Upper lobe of left lung (tissue), 6 donors: Measurements from ENCODE around the gene PTGDS. TPM values are rescaled to one million over a fixed set of nuclear protein-coding genes. Genes with fewer than 3 reads are reported as not detected.

ENCODE experiments used
- ATAC-seq, 2 donors: fragments of 200-7000 bp; cut with Tn5 transposase; one replicate each; pipeline ENCODE4 v1.9.1; 2022; ENCODE audit warnings: mild to moderate bottlenecking in 2 of 2, moderate library complexity in 2 of 2; ENCODE audit not compliant: low FRiP score in 2 of 2
- DNase-seq, 2 donors: peaks; one replicate each; pipeline ENCODE4 v3.0.0-alpha.2; 2019 to 2020
- H3K27ac ChIP-seq, 4 donors: fragments of 200-600 bp; sonication (generic); one replicate each; pipeline ENCODE4 v1.5.1; 2016 to 2019
- H3K27me3 ChIP-seq, 4 donors: fragments of 200-600 bp; sonication (generic); one replicate each; pipeline ENCODE4 v1.5.1; 2017 to 2019
- H3K36me3 ChIP-seq, 4 donors: fragments of 200-600 bp; sonication (generic); one replicate each; pipeline ENCODE4 v1.5.1; 2016 to 2019
- H3K4me1 ChIP-seq, 4 donors: fragments of 200-600 bp; sonication (generic); one replicate each; pipeline ENCODE4 v1.5.1; 2018 to 2019
- H3K4me3 ChIP-seq, 4 donors: fragments of 200-600 bp; sonication (generic); one replicate each; pipeline ENCODE4 v1.5.1; 2017 to 2019; ENCODE audit warnings: mild to moderate bottlenecking in 2 of 4, moderate library complexity in 1 of 4
- H3K9me3 ChIP-seq, 4 donors: fragments of 200-600 bp; sonication (generic); one replicate each; pipeline ENCODE4 v1.5.1; 2018 to 2019
- EP300 ChIP-seq, 4 donors: sonication (generic); formaldehyde crosslinking; IDR thresholded peaks; one replicate each; pipeline ENCODE4 v1.5.1; 2017; ENCODE audit warnings: antibody characterized with exemption in 4 of 4, control low read depth in 2 of 4
- POLR2A ChIP-seq, 4 donors: fragments of 450-650 bp; IDR thresholded peaks; one replicate each; pipeline ENCODE4 v1.5.1; 2016 to 2017; ENCODE audit warnings: antibody characterized with exemption in 4 of 4, mild to moderate bottlenecking in 2 of 4
- POLR2AphosphoS5 ChIP-seq, 2 donors: sonication (generic); formaldehyde crosslinking; IDR thresholded peaks; one replicate each; pipeline ENCODE4 v1.5.1; 2017; ENCODE audit warnings: antibody characterized with exemption in 2 of 2
- WGBS, 2 donors: methylation state at CpG; one replicate each; pipeline ENCODE4 v1.1.5; 2017 to 2018; 5-methylcytosine and 5-hydroxymethylcytosine counted together
- total RNA-seq, 6 donors: library from RNA; depleted of rRNA in 4 of 6; stranded (reverse); fragments of >200 nt in 4 of 6; gene quantifications; one replicate each; pipeline versions ENCODE4 v1.1.0 to v1.2.1, GENCODE V29; 2016 to 2021
- TF ChIP-seq, protein P1 (sequence below), 6 experiments: fragments of 450-650 bp in 4 of 6; fragments of 200-600 bp in 2 of 6; sonication (generic) in 2 of 6; IDR thresholded peaks; one replicate each; pipeline ENCODE4 v1.5.1; 2016 to 2019; ENCODE audit warnings: antibody characterized with exemption in 6 of 6
- donor health status: DM: no; HTN: no; CAD: no; lungs with moderate emphysema.
- donor health status: DM: no; HTN: yes; CAD: no; lungs with severe emphysema.

PTGDS gene
- total RNA-seq, 6 donors from 2014 or later = 31.7 to 395 (median 246) TPM

DNA sequence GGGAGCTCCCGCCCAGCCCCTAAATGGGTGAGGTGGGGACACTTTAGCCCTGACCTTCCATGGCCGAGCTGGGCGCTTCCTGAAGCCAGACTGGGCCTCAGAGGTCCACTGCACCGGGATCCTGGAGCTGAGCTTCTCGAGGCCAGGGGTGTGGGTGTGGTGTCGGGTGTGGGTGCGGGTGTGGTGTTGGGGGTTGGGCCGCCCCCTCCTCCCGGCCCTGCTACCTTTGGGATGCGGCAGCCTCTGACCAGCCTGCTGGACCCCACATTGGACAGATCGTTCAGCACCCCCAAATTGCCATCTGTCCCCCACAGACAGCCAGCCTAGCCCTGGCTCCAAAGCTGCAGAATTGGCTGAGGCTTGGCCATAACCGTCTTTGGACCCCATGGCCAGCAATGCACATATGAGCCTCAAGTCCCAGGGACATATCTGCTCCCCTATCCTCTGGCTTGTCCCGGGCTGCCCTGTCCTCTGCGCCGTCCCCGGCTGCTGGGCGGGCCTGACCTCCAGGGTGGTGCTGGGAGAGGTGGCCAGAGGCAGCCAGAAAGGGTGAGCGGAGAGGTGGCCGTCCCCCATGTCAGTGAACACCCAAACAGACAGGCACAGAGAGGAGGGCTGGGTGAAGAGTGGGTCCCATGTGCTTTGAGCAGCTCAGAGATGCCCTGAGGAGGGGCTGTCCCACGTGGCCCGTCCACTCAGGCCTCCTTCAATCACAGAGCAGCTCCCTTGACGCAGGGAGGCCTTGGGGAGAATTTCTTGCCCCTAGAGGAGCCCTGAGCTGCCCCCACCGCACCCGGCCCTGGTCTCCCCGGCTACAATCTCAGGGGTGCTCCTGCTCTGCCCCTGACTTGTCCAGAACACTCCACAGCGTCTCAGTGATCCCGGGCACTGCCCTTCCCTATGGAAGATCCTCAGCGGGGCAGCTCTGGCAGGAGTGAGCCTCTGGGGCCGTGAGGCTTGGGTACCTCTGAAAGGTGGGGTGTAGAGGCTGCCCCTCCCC, 3.4 kb upstream of the PTGDS start:
- 91 to 94% methylated on average over 11 to 26 of the region's 29 CpGs for WGBS, 2 donors
- ATAC-seq (no peak), DNase-seq (peak in 1 of 2 donors; percentile 79)
- TF ChIP-seq POLR2AphosphoS5 (IDR thresholded peaks at IDR 0.05) (no peak), EP300 (IDR thresholded peaks at IDR 0.05) (no peak)
- Histone ChIP-seq H3K9me3 (no peaks in the 10 kb centered on the region), H3K4me3 (no peak overlapping the region), H3K27me3 (no peaks in the 10 kb centered on the region), H3K4me1 (peaks cover 33 to 53% (median 40%) of the 10 kb centered on the region in 4 donors), H3K27ac (peak overlapping the region; percentile 35 to 85 (median 60)), H3K36me3 (no peaks in the 10 kb centered on the region)

DNA sequence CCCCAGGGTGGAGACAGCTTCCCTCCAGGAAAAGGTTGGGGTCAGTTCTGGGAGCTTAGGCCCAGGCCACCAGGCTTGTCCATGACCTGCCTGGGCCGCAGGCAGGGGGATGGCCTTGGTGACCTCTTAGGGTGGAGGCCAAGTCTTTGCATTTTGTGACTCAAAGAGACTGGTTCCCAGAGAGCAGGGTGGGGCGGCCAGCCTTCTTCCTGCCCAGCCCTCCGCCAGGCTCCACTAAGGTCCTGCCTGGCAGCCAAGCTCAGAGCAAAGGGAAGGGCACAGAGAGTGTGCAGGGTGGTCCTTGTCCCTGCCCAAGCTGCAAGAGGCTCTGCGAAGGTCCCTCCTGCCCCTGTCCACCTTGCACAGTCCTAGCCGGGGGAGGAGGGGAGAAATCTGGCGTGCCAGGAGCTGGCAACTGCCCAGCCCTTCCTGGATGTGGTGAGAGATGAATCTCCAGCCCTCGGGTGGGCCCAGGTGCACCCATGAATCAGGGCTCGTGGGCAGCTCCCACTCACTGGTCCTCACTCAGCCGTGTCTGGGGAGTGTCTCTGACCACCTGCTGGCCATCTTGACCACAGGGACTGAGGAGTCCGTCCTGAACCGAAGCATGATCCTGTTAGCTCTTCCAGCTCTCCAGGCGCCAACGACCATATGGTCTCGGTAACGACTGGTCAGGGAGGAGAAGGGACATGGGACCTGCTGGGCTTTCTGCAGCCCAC, 2.3 kb upstream of the PTGDS start:
- Histone ChIP-seq H3K9me3 (no peaks in the 10 kb centered on the region), H3K4me3 (peak overlapping the region in 1 of 4 donors; percentile 17), H3K27me3 (no peaks in the 10 kb centered on the region), H3K27ac (peak overlapping the region; percentile 42 to 85 (median 73)), H3K4me1 (peaks cover 33 to 55% (median 43%) of the 10 kb centered on the region in 4 donors), H3K36me3 (no peaks in the 10 kb centered on the region)
- ATAC-seq = no peak
- 58 to 66% methylated on average over 3 to 12 of the region's 15 CpGs for WGBS, 2 donors
- TF ChIP-seq, protein P1, sequence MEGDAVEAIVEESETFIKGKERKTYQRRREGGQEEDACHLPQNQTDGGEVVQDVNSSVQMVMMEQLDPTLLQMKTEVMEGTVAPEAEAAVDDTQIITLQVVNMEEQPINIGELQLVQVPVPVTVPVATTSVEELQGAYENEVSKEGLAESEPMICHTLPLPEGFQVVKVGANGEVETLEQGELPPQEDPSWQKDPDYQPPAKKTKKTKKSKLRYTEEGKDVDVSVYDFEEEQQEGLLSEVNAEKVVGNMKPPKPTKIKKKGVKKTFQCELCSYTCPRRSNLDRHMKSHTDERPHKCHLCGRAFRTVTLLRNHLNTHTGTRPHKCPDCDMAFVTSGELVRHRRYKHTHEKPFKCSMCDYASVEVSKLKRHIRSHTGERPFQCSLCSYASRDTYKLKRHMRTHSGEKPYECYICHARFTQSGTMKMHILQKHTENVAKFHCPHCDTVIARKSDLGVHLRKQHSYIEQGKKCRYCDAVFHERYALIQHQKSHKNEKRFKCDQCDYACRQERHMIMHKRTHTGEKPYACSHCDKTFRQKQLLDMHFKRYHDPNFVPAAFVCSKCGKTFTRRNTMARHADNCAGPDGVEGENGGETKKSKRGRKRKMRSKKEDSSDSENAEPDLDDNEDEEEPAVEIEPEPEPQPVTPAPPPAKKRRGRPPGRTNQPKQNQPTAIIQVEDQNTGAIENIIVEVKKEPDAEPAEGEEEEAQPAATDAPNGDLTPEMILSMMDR (IDR thresholded peaks at IDR 0.05) = no peak
- TF ChIP-seq EP300 (IDR thresholded peaks at IDR 0.05) (no peak), POLR2A (IDR thresholded peaks at IDR 0.05) (no peak), POLR2AphosphoS5 (IDR thresholded peaks at IDR 0.05) (no peak)
- peak in 1 of 2 donors; percentile 50 for DNase-seq

DNA sequence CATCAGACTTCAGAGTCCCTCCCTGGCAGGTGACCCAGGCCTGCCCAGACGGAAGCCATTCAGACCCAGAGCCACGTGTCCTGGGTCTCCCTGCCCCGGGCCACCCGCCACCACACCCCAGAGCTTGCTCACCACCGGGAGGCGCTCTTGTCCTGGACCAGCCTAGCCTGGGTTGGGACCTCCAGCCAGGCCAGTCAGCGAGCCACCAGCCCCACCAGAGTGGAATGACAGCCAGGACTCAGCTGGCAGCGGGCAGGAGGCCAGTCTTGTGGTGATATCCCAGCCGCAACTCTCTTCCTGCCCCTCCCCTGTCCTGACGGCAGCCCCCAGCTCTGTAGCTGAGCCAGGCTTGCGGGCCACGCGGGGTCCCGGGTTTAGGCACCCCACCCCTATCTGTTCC, 1.7 kb upstream of the PTGDS start:
- peak in 1 of 2 donors; percentile 35 for TF ChIP-seq POLR2AphosphoS5 (IDR thresholded peaks at IDR 0.05)
- TF ChIP-seq, protein P1 (IDR thresholded peaks at IDR 0.05) = peak in 5 of 6 experiments; percentile 28 to 69 (median 61)
- no peak for TF ChIP-seq POLR2A (IDR thresholded peaks at IDR 0.05)
- Histone ChIP-seq H3K9me3 (no peaks in the 10 kb centered on the region), H3K4me1 (peaks cover 33 to 56% (median 46%) of the 10 kb centered on the region in 4 donors), H3K27ac (peak overlapping the region; percentile 42 to 85 (median 73)), H3K36me3 (no peaks in the 10 kb centered on the region), H3K4me3 (peak overlapping the region in 1 of 4 donors; percentile 17), H3K27me3 (no peaks in the 10 kb centered on the region)
- WGBS, 2 donors = 26 to 40% methylated on average over 5 to 13 of the region's 14 CpGs
- no peak for ATAC-seq
- DNase-seq = peak; percentile 52 to 81

DNA sequence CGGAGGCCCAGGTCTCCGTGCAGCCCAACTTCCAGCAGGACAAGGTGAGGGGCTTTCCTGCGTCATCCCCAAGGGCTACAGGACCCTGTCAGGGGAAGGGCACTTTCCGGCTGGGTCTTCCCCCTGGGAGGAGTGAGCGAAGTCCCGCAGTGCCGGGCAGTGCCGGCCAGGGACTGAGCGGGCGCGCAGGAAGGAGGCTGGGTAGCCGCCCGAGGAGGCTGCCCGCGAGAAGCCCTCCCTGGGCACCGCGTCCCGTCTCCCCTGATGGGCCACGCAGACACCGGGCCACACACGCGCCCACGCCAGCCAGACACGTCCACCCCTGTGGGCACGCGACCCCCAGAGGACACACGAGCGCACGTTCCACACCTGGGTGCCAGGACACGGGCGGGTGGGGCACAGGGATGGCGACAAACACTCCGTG, 357 bp downstream of the PTGDS start:
- WGBS, 2 donors = 36% methylated on average over 17 of the region's 33 CpGs; no CpG with 5 or more reads in 1 of the 2 donors
- Histone ChIP-seq H3K27me3 (no peaks in the 10 kb centered on the region), H3K36me3 (no peaks in the 10 kb centered on the region), H3K4me3 (peak overlapping the region; percentile 18 to 55 (median 46)), H3K27ac (peak overlapping the region; percentile 76 to 85 (median 80)), H3K9me3 (no peaks in the 10 kb centered on the region), H3K4me1 (peaks cover 37 to 75% (median 61%) of the 10 kb centered on the region in 4 donors)
- ATAC-seq = no peak
- DNase-seq = no peak
- TF ChIP-seq, protein P1 (IDR thresholded peaks at IDR 0.05) = peak in 1 of 6 experiments; percentile 8
- TF ChIP-seq POLR2AphosphoS5 (IDR thresholded peaks at IDR 0.05) (no peak), EP300 (IDR thresholded peaks at IDR 0.05) (no peak), POLR2A (IDR thresholded peaks at IDR 0.05) (no peak)
